22Rv1 (cell line): ENCODE results near the gene ARIH2.

Experiments used
- ZFX ChIP-seq: fragments of 450-650 bp; IDR thresholded peaks from 2 replicates; pipeline ENCODE4 v1.6.1; 2017; ENCODE audit warnings: antibody characterized with exemption, borderline replicate concordance
- TF ChIP-seq, protein P1 (sequence below): fragments of 450-650 bp; IDR thresholded peaks from 2 replicates; pipeline ENCODE4 v1.5.1; 2017; ENCODE audit warnings: mild to moderate bottlenecking

DNA sequence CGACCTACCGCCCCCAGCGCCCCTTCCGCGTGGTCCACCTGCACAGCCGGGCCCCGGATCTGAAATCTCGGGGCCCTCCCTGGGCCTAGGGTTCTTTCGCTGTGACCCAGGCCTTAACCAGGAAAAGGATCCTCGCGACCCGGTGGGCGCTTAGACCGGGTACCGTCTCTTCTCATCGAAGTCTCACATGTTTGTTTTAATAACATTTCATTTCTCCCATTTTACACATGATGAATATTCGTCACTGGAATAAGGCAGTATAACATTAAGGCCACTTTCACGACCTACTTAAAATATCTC, 100.0 kb downstream of the ARIH2 start:
- TF ChIP-seq, protein P1, sequence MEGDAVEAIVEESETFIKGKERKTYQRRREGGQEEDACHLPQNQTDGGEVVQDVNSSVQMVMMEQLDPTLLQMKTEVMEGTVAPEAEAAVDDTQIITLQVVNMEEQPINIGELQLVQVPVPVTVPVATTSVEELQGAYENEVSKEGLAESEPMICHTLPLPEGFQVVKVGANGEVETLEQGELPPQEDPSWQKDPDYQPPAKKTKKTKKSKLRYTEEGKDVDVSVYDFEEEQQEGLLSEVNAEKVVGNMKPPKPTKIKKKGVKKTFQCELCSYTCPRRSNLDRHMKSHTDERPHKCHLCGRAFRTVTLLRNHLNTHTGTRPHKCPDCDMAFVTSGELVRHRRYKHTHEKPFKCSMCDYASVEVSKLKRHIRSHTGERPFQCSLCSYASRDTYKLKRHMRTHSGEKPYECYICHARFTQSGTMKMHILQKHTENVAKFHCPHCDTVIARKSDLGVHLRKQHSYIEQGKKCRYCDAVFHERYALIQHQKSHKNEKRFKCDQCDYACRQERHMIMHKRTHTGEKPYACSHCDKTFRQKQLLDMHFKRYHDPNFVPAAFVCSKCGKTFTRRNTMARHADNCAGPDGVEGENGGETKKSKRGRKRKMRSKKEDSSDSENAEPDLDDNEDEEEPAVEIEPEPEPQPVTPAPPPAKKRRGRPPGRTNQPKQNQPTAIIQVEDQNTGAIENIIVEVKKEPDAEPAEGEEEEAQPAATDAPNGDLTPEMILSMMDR, result no peak
- no peak for TF ChIP-seq ZFX
